GM23338 (cell line): Measurements from ENCODE around the gene ETV6. TPM values are rescaled to one million over a fixed set of nuclear protein-coding genes. Genes with fewer than 3 reads are reported as not detected.

ENCODE experiments used
- ATAC-seq: fragments of 200-7000 bp; cut with Tn5 transposase; 3 replicates; pipeline ENCODE4 v1.9.1; 2020
- DNase-seq: peaks from one replicate; pipeline ENCODE4 v3.0.0-alpha.2; 2015; ENCODE audit warnings: low spot score
- H2AFZ ChIP-seq: fragments of 200-600 bp; sonication (generic); 2 replicates; pipeline ENCODE4 v1.8.0; 2016; ENCODE audit warnings: antibody characterized with exemption, mild to moderate bottlenecking, moderate library complexity
- H3F3A ChIP-seq: fragments of 200-600 bp; sonication (generic); replicated peaks from 2 replicates; pipeline ENCODE4 v1.8.0; 2017; ENCODE audit warnings: antibody characterized with exemption, mixed run types, low read depth
- H3K27ac ChIP-seq: fragments of 200-600 bp; sonication (generic); 2 replicates; pipeline ENCODE4 v1.6.1; 2016; ENCODE audit warnings: low read depth
- H3K27me3 ChIP-seq: fragments of 200-600 bp; sonication (generic); 2 replicates; pipeline ENCODE4 v1.8.0; 2016; ENCODE audit warnings: mild to moderate bottlenecking, mixed run types, moderate library complexity; ENCODE audit not compliant: insufficient read depth
- H3K36me3 ChIP-seq: fragments of 200-600 bp; sonication (generic); 2 replicates; pipeline ENCODE4 v1.8.0; 2016; ENCODE audit warnings: mild to moderate bottlenecking; ENCODE audit not compliant: insufficient read depth
- H3K4me1 ChIP-seq: fragments of 200-600 bp; sonication (generic); 2 replicates; pipeline ENCODE4 v1.8.0; 2016; ENCODE audit warnings: mild to moderate bottlenecking, moderate library complexity; ENCODE audit not compliant: insufficient read depth
- H3K4me2 ChIP-seq: fragments of 200-600 bp; sonication (generic); 2 replicates; pipeline ENCODE4 v1.7.1; 2017; ENCODE audit warnings: mixed run types
- H3K4me3 ChIP-seq: fragments of 200-600 bp; sonication (generic); 2 replicates; pipeline ENCODE4 v1.6.1; 2016; ENCODE audit warnings: mixed run types
- H3K79me2 ChIP-seq: fragments of 200-600 bp; sonication (generic); replicated peaks from 2 replicates; pipeline ENCODE4 v1.8.0; 2017; ENCODE audit warnings: mild to moderate bottlenecking; ENCODE audit not compliant: insufficient read depth
- H3K9me2 ChIP-seq: fragments of 200-600 bp; sonication (generic); 2 replicates; pipeline ENCODE4 v1.8.0; 2017; ENCODE audit not compliant: insufficient read depth
- H4K20me1 ChIP-seq: fragments of 200-600 bp; sonication (generic); replicated peaks from 2 replicates; pipeline ENCODE4 v1.8.0; 2017; ENCODE audit warnings: mild to moderate bottlenecking; ENCODE audit not compliant: insufficient read depth
- H3K27ac Mint-ChIP-seq: 2 replicates; pipeline ENCODE4 v1.8.0; 2020; ENCODE audit warnings: inconsistent platforms, mild to moderate bottlenecking, moderate library complexity, mixed read lengths
- H3K27me3 Mint-ChIP-seq: 3 replicates; pipeline ENCODE4 v1.8.0; 2022; ENCODE audit warnings: low read depth, mild to moderate bottlenecking, moderate library complexity, mixed read lengths, inconsistent platforms; ENCODE audit not compliant: insufficient read depth, poor library complexity
- H3K36me3 Mint-ChIP-seq: 3 replicates; pipeline ENCODE4 v1.8.0; 2021; ENCODE audit warnings: low read depth, mild to moderate bottlenecking, inconsistent platforms, moderate library complexity, mixed read lengths
- H3K4me1 Mint-ChIP-seq: 3 replicates; pipeline ENCODE4 v1.8.0; 2020; ENCODE audit warnings: mild to moderate bottlenecking, inconsistent platforms, mixed read lengths
- H3K4me3 Mint-ChIP-seq: 3 replicates; pipeline ENCODE4 v1.8.0; 2021; ENCODE audit warnings: moderate library complexity, mild to moderate bottlenecking, inconsistent platforms, mixed read lengths
- H3K9me3 Mint-ChIP-seq: 3 replicates; pipeline ENCODE4 v1.8.0; 2020; ENCODE audit warnings: moderate library complexity, mild to moderate bottlenecking, inconsistent platforms, mixed read lengths
- EZH2phosphoT487 ChIP-seq: fragments of 200-600 bp; sonication (generic); IDR thresholded peaks from one replicate; pipeline ENCODE4 v1.8.1; 2018; ENCODE audit warnings: antibody characterized with exemption; ENCODE audit not compliant: unreplicated experiment
- JUNB ChIP-seq: IDR thresholded peaks from one replicate; pipeline ENCODE4 v1.6.1; 2016; ENCODE audit warnings: antibody characterized with exemption; ENCODE audit not compliant: unreplicated experiment
- ZNF114 ChIP-seq: fragments of 250-450 bp; sonication (Bioruptor Pico); IDR thresholded peaks from 2 replicates; pipeline ENCODE4 v1.5.0; 2020; ENCODE audit warnings: mild to moderate bottlenecking, moderate library complexity
- ZNF331 ChIP-seq: fragments of 250-450 bp; sonication (Bioruptor Pico); IDR thresholded peaks from 2 replicates; pipeline ENCODE4 v1.5.0; 2020; ENCODE audit warnings: low read depth, mild to moderate bottlenecking, moderate library complexity
- ZNF462 ChIP-seq: fragments of 250-450 bp; sonication (Bioruptor Pico); IDR thresholded peaks from 2 replicates; pipeline ENCODE4 v1.5.0; 2020; ENCODE audit warnings: mild to moderate bottlenecking, moderate library complexity
- polyA plus RNA-seq: library from polyadenylated mRNA; unstranded; fragments of >200 nt; fragmentation: Nextera tagmentation; extraction: Ambion mirVana; gene quantifications from 2 replicates; pipeline ENCODE4 v1.2.1, GENCODE V29; 2016
- total RNA-seq: library from RNA; depleted of rRNA; stranded (reverse); fragments of >200 nt; shearing (Covaris generic); gene quantifications from 2 replicates; pipeline ENCODE4 v1.2.3, GENCODE V29; 2014
- TF ChIP-seq, protein P1 (sequence below): IDR thresholded peaks from one replicate; pipeline ENCODE4 v1.6.1; 2018; ENCODE audit warnings: antibody characterized with exemption; ENCODE audit not compliant: unreplicated experiment

The ETV6 gene
- total and polyA plus RNA-seq, 2 experiments from 2014 or later, result 7.5 to 15.1 TPM

DNA sequence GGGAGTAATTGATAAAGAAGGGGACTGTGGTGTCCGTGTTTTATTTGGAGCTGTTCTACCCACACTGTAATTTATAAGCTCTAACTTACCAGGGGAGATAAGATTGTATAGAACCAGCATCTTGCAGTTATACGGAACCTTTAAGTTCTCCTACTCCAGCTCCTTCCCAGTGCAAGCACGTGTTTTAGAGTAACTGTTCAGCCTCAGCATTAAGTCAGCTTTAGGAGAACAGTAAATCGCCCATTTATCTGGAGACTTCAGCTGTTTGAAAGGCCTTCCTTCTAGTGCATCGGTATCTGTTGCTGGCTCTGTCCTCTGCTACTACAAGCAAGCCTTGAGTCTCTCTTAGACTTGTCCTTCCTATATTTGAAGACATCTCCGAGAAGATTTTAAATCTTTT lies 95.6 kb downstream of the ETV6 start:
- H3K79me2 ChIP-seq, result peaks cover 12% of the 10 kb centered on the region; the same call in 1 of the 2 replicates
- no peaks in the 10 kb centered on the region for H3F3A ChIP-seq
- no peak for ATAC-seq
- Mint-ChIP-seq H3K4me3 (no peak overlapping the region), H3K36me3 (no peaks in the 10 kb centered on the region), H3K27me3 (peaks cover 5% of the 10 kb centered on the region), H3K27ac (no peak overlapping the region), H3K4me1 (peaks cover 61% of the 10 kb centered on the region), H3K9me3 (no peaks in the 10 kb centered on the region; the same call in 2 of the 3 replicates)
- H3K4me3 ChIP-seq, result no peak overlapping the region
- no peak overlapping the region for H2AFZ ChIP-seq
- no peaks in the 10 kb centered on the region; the same call in none of the 2 replicates for H3K9me2 ChIP-seq
- H3K4me1 ChIP-seq, result peaks cover 49% of the 10 kb centered on the region
- no peaks in the 10 kb centered on the region for H3K36me3 ChIP-seq
- H3K27ac ChIP-seq, result no peak overlapping the region
- no peaks in the 10 kb centered on the region for H4K20me1 ChIP-seq
- DNase-seq, result no peak
- H3K4me2 ChIP-seq, result no peak overlapping the region
- H3K27me3 ChIP-seq, result no peaks in the 10 kb centered on the region
- no peak for TF ChIP-seq JUNB
- no peak for TF ChIP-seq ZNF331 (CRISPR knock-in tag)
- TF ChIP-seq EZH2phosphoT487, result no peak
- TF ChIP-seq, protein P1, sequence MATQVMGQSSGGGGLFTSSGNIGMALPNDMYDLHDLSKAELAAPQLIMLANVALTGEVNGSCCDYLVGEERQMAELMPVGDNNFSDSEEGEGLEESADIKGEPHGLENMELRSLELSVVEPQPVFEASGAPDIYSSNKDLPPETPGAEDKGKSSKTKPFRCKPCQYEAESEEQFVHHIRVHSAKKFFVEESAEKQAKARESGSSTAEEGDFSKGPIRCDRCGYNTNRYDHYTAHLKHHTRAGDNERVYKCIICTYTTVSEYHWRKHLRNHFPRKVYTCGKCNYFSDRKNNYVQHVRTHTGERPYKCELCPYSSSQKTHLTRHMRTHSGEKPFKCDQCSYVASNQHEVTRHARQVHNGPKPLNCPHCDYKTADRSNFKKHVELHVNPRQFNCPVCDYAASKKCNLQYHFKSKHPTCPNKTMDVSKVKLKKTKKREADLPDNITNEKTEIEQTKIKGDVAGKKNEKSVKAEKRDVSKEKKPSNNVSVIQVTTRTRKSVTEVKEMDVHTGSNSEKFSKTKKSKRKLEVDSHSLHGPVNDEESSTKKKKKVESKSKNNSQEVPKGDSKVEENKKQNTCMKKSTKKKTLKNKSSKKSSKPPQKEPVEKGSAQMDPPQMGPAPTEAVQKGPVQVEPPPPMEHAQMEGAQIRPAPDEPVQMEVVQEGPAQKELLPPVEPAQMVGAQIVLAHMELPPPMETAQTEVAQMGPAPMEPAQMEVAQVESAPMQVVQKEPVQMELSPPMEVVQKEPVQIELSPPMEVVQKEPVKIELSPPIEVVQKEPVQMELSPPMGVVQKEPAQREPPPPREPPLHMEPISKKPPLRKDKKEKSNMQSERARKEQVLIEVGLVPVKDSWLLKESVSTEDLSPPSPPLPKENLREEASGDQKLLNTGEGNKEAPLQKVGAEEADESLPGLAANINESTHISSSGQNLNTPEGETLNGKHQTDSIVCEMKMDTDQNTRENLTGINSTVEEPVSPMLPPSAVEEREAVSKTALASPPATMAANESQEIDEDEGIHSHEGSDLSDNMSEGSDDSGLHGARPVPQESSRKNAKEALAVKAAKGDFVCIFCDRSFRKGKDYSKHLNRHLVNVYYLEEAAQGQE, result no peak

DNA sequence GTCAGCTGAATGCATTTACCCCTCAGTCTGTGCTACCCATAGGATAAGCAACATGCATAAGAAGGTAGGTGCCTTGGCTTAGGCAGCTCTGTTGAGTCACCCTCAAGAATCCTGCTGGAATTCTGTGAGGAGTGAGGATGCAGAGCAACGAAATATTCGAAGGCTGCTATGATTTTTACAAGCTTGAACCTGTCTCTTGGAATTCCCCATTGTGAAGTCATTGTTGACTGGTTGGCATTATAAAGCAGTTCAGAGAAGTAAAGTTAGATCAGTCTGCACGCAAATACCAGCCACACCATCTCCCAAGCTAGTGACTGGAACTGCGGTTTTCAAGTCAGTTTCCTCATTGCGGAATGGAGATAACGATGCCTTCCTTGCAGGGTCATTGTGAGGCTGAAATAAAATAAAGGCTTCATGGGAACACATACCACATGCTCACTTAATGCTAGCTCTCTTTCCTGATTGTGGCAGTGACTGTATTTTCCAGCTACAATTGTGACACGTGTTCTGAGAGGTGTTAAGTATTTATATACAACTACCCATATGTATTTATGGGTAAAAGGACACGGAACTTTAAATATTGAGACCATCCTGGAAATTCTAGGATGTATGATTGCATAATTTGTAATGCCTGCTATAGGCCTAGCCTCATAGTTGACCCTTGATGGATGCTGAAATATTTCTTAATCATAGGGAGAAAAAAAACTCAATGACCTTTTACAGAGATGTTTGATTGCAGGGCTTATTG lies 96.7 kb downstream of the ETV6 start:
- Histone ChIP-seq H3K9me2 (no peaks in the 10 kb centered on the region; the same call in none of the 2 replicates), H3K4me3 (no peak overlapping the region), H3K79me2 (peaks cover 12% of the 10 kb centered on the region; the same call in 1 of the 2 replicates), H2AFZ (no peak overlapping the region), H3K4me1 (peaks cover 49% of the 10 kb centered on the region), H3K27ac (no peak overlapping the region), H3F3A (no peaks in the 10 kb centered on the region), H4K20me1 (no peaks in the 10 kb centered on the region), H3K4me2 (no peak overlapping the region), H3K27me3 (no peaks in the 10 kb centered on the region), H3K36me3 (no peaks in the 10 kb centered on the region)
- TF ChIP-seq ZNF462 (CRISPR knock-in tag), result no peak
- TF ChIP-seq ZNF114 (CRISPR knock-in tag), result no peak
- Mint-ChIP-seq H3K4me1 (peaks cover 58% of the 10 kb centered on the region), H3K27ac (no peak overlapping the region), H3K27me3 (peaks cover 5% of the 10 kb centered on the region), H3K4me3 (no peak overlapping the region), H3K36me3 (no peaks in the 10 kb centered on the region), H3K9me3 (no peaks in the 10 kb centered on the region; the same call in 2 of the 3 replicates)
- no peak for ATAC-seq
- no peak for DNase-seq
